GM18505 (cell line): ENCODE results near the gene NKD1.
"Not testable (repeated sequence)": the region's sequence is repeated elsewhere in the genome, so short reads cannot be mapped to it uniquely, and the experiment has no call there.

Experiments
- ATAC-seq: cut with Tn5 transposase; IDR thresholded peaks from one replicate; pipeline ENCODE4 v1.9.1; 2021; ENCODE audit not compliant: unreplicated experiment
- POLR2A ChIP-seq: IDR thresholded peaks from 4 replicates; pipeline ENCODE4 v1.6.1; 2011; ENCODE audit warnings: borderline replicate concordance; ENCODE audit not compliant: insufficient read depth, insufficient read length; ENCODE audit errors: extremely low read depth

Gene NKD1

GRCh38 chr16:50576403-50577113 is 28.4 kb downstream of the NKD1 start:
- TF ChIP-seq POLR2A = no peak
- ATAC-seq = no peak

GRCh38 chr16:50578137-50578536 is 29.9 kb downstream of the NKD1 start:
- ATAC-seq = no peak
- TF ChIP-seq POLR2A = no peak

- ATAC-seq = not testable (repeated sequence)
Observed at GRCh38 chr16:50579373-50579772, 31.2 kb downstream of the NKD1 start.

GRCh38 chr16:50580180-50580798 is 32.1 kb downstream of the NKD1 start:
- TF ChIP-seq POLR2A = no peak
- ATAC-seq = no peak

- no peak for TF ChIP-seq POLR2A
- no peak for ATAC-seq
Observed at GRCh38 chr16:50581845-50582244, 33.6 kb downstream of the NKD1 start.

GRCh38 chr16:50583211-50583610 is 35.0 kb downstream of the NKD1 start:
- ATAC-seq = no peak
- TF ChIP-seq POLR2A = no peak

GRCh38 chr16:50584033-50584722 is 36.0 kb downstream of the NKD1 start:
- no peak for ATAC-seq
- no peak for TF ChIP-seq POLR2A

GRCh38 chr16:50585331-50585776 is 37.2 kb downstream of the NKD1 start:
- TF ChIP-seq POLR2A = no peak
- ATAC-seq = no peak

- no peak for ATAC-seq
- TF ChIP-seq POLR2A = no peak
Observed at GRCh38 chr16:50587543-50587942, 39.3 kb downstream of the NKD1 start.

- no peak for ATAC-seq
- no peak for TF ChIP-seq POLR2A
Observed at GRCh38 chr16:50588276-50588675, 40.1 kb downstream of the NKD1 start.

GRCh38 chr16:50591209-50591608 is 43.0 kb downstream of the NKD1 start:
- TF ChIP-seq POLR2A = no peak
- ATAC-seq = no peak

GRCh38 chr16:50591800-50592771 is 43.9 kb downstream of the NKD1 start:
- no peak for ATAC-seq
- TF ChIP-seq POLR2A = no peak

- TF ChIP-seq POLR2A = no peak
- ATAC-seq = no peak
Observed at GRCh38 chr16:50592996-50593395, 44.8 kb downstream of the NKD1 start.
